Astrocyte (in vitro differentiated cells and primary cell): ENCODE measurements around the gene ZCCHC12. TPM values are rescaled to one million over a fixed set of nuclear protein-coding genes. Genes with fewer than 3 reads are reported as not detected.

Experiments
- DNase-seq: peaks from one replicate; pipeline ENCODE4 v3.0.0-alpha.2; 2010; ENCODE audit warnings: low read depth
- FAIRE-seq: peaks from 2 replicates; lab custom pipeline; 2011; peaks lifted over from hg19 to GRCh38; lab: Jason Lieb, UNC
- H2AFZ ChIP-seq: 2 replicates; pipeline ENCODE4 v1.6.0; 2012; ENCODE audit warnings: low read depth, low read length, inconsistent platforms
- H3K27ac ChIP-seq: 2 replicates; pipeline ENCODE4 v1.5.1; 2011; ENCODE audit warnings: low read depth, low read length, inconsistent platforms
- H3K27me3 ChIP-seq: 2 replicates; pipeline ENCODE4 v1.6.0; 2011; ENCODE audit warnings: low read length, inconsistent platforms; ENCODE audit not compliant: insufficient read depth
- H3K36me3 ChIP-seq: 2 replicates; pipeline ENCODE4 v1.5.1; 2011; ENCODE audit warnings: low read length, inconsistent platforms; ENCODE audit not compliant: insufficient read depth
- H3K4me1 ChIP-seq: 2 replicates; pipeline ENCODE4 v1.5.1; 2011; ENCODE audit warnings: low read length, inconsistent platforms; ENCODE audit not compliant: insufficient read depth
- H3K4me2 ChIP-seq: 2 replicates; pipeline ENCODE4 v1.6.0; 2012; ENCODE audit warnings: low read length, inconsistent platforms
- H3K4me3 ChIP-seq: 2 replicates; pipeline ENCODE4 v1.5.1; 2011; ENCODE audit warnings: low read depth, mild to moderate bottlenecking, low read length, inconsistent platforms; ENCODE audit not compliant: insufficient read depth
- H3K79me2 ChIP-seq: 2 replicates; pipeline ENCODE4 v1.6.0; 2012; ENCODE audit warnings: mild to moderate bottlenecking, low read length, inconsistent platforms; ENCODE audit not compliant: insufficient read depth
- H3K9ac ChIP-seq: 2 replicates; pipeline ENCODE4 v1.6.0; 2012; ENCODE audit warnings: mild to moderate bottlenecking, low read length, inconsistent platforms
- H3K9me3 ChIP-seq: 2 replicates; pipeline ENCODE4 v1.5.1; 2012; ENCODE audit warnings: low read depth, mild to moderate bottlenecking, low read length, inconsistent platforms; ENCODE audit not compliant: insufficient read depth
- H4K20me1 ChIP-seq: 2 replicates; pipeline ENCODE4 v1.6.0; 2012; ENCODE audit warnings: low read length, inconsistent platforms; ENCODE audit not compliant: insufficient read depth
- H3K27ac Mint-ChIP-seq: one replicate; pipeline ENCODE4 v1.8.0; 2021; ENCODE audit warnings: mild to moderate bottlenecking, mixed read lengths; ENCODE audit not compliant: unreplicated experiment
- H3K27me3 Mint-ChIP-seq: one replicate; pipeline ENCODE4 v1.8.0; 2021; ENCODE audit warnings: low read depth, mixed read lengths; ENCODE audit not compliant: unreplicated experiment
- H3K36me3 Mint-ChIP-seq: one replicate; pipeline ENCODE4 v1.8.0; 2021; ENCODE audit warnings: low read depth, mixed read lengths; ENCODE audit not compliant: unreplicated experiment
- H3K4me1 Mint-ChIP-seq: one replicate; pipeline ENCODE4 v1.8.0; 2021; ENCODE audit warnings: low read depth, mixed read lengths; ENCODE audit not compliant: unreplicated experiment
- H3K4me3 Mint-ChIP-seq: one replicate; pipeline ENCODE4 v1.8.0; 2021; ENCODE audit warnings: mild to moderate bottlenecking, moderate library complexity, mixed read lengths; ENCODE audit not compliant: unreplicated experiment
- H3K9me3 Mint-ChIP-seq: one replicate; pipeline ENCODE4 v1.8.0; 2021; ENCODE audit warnings: mild to moderate bottlenecking, mixed read lengths; ENCODE audit not compliant: unreplicated experiment
- CTCF ChIP-seq: IDR thresholded peaks from 2 replicates; pipeline ENCODE4 v1.5.1; 2011; ENCODE audit warnings: low read depth, mild to moderate bottlenecking, inconsistent platforms, low read length, moderate library complexity; ENCODE audit not compliant: insufficient read depth
- EZH2 ChIP-seq: IDR thresholded peaks from 2 replicates; pipeline ENCODE4 v1.6.1; 2012; ENCODE audit warnings: mild to moderate bottlenecking, low read length, inconsistent platforms; ENCODE audit not compliant: insufficient read depth
- total RNA-seq: library from RNA; stranded (reverse); gene quantifications from 2 replicates; pipeline ENCODE4 v1.2.1, GENCODE V29; 2021

ZCCHC12 gene
- total RNA-seq, 1 donor from 2014 or later = 0.16 TPM

DNA sequence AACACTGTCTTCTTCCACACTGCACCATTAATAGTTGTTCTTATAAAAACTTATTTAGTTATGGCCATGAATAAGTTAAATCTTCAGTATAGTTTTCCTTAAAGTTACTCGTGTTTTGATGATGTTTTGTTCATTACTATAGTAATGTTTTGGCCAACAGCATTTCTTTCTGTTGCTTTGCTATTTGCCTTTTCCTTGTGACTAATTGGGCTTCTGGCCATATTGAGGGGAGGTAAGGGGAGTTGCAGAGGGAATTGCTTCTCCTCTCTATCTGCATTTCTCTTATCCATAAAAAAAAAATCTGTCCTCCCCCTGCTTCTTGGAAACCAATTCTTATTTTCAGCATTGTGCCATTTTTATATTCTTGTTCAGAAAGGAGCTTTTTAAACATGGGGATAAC, 42.7 kb upstream of the ZCCHC12 start:
- Mint-ChIP-seq H3K4me1 (no peaks in the 10 kb centered on the region), H3K9me3 (no peaks in the 10 kb centered on the region), H3K27ac (no peak overlapping the region), H3K4me3 (no peak overlapping the region), H3K27me3 (no peaks in the 10 kb centered on the region), H3K36me3 (no peaks in the 10 kb centered on the region)
- H3K4me1 ChIP-seq = no peaks in the 10 kb centered on the region
- H3K4me2 ChIP-seq = no peak overlapping the region
- H3K36me3 ChIP-seq = no peaks in the 10 kb centered on the region
- H3K9me3 ChIP-seq = no peaks in the 10 kb centered on the region
- no peaks in the 10 kb centered on the region for H3K79me2 ChIP-seq
- H2AFZ ChIP-seq = no peak overlapping the region
- TF ChIP-seq EZH2 (no peak), CTCF (no peak)
- no peaks in the 10 kb centered on the region for H4K20me1 ChIP-seq
- H3K27ac ChIP-seq = no peak overlapping the region
- no peaks in the 10 kb centered on the region for H3K27me3 ChIP-seq
- no peak overlapping the region for H3K9ac ChIP-seq
- FAIRE-seq (peak; percentile 85), DNase-seq (peak; percentile 10)
- no peak overlapping the region for H3K4me3 ChIP-seq

GRCh38 chrX:118795528-118796280, 27.9 kb upstream of the ZCCHC12 start:
- no peak overlapping the region for H3K4me3 ChIP-seq
- no peak overlapping the region for H3K9ac ChIP-seq
- FAIRE-seq = peak; percentile 54
- H3K27me3 ChIP-seq = no peaks in the 10 kb centered on the region
- peak; percentile 2 for DNase-seq
- H3K9me3 Mint-ChIP-seq = no peaks in the 10 kb centered on the region
- no peaks in the 10 kb centered on the region for H3K9me3 ChIP-seq
- H3K36me3 ChIP-seq = no peaks in the 10 kb centered on the region
- H3K27ac Mint-ChIP-seq = no peak overlapping the region
- no peaks in the 10 kb centered on the region for H4K20me1 ChIP-seq
- H3K27me3 Mint-ChIP-seq = no peaks in the 10 kb centered on the region
- no peak overlapping the region for H3K4me3 Mint-ChIP-seq
- no peaks in the 10 kb centered on the region for H3K4me1 Mint-ChIP-seq
- TF ChIP-seq CTCF (no peak), EZH2 (no peak)
- no peak overlapping the region for H2AFZ ChIP-seq
- H3K27ac ChIP-seq = no peak overlapping the region
- H3K79me2 ChIP-seq = no peaks in the 10 kb centered on the region
- H3K4me2 ChIP-seq = no peak overlapping the region
- no peaks in the 10 kb centered on the region for H3K36me3 Mint-ChIP-seq
- H3K4me1 ChIP-seq = no peaks in the 10 kb centered on the region

- TF ChIP-seq EZH2 = no peak
- no peak for TF ChIP-seq CTCF
- Mint-ChIP-seq H3K4me3 (no peak overlapping the region), H3K27ac (no peak overlapping the region), H3K4me1 (no peaks in the 10 kb centered on the region), H3K9me3 (peaks cover 4% of the 10 kb centered on the region), H3K36me3 (no peaks in the 10 kb centered on the region), H3K27me3 (no peaks in the 10 kb centered on the region)
- Histone ChIP-seq H3K27me3 (no peaks in the 10 kb centered on the region), H4K20me1 (no peaks in the 10 kb centered on the region), H3K79me2 (no peaks in the 10 kb centered on the region), H3K9me3 (no peaks in the 10 kb centered on the region), H3K4me1 (no peaks in the 10 kb centered on the region), H3K27ac (no peak overlapping the region), H3K4me2 (no peak overlapping the region), H3K36me3 (no peaks in the 10 kb centered on the region), H3K4me3 (no peak overlapping the region), H2AFZ (no peak overlapping the region), H3K9ac (no peak overlapping the region)
- peak; percentile 20 for DNase-seq
- peak; percentile 68 for FAIRE-seq
Measured at GRCh38 chrX:118802857-118803256, 20.8 kb upstream of the ZCCHC12 start.
